Skin epidermis (tissue), 12 donors: Measurements from ENCODE around the gene GPT2.
A peak's percentile ranks its signal among the peaks of the same experiment; 100 is the strongest.

Experiments
- H3K27ac ChIP-seq, 21 experiments: fragments of 200-600 bp; sonication (generic) in 11 of 21; one replicate each; pipeline ENCODE4 v1.5.0; 2020; ENCODE audit warnings: mild to moderate bottlenecking in 3 of 21, inconsistent platforms in 2 of 21, moderate library complexity in 2 of 21
- H3K4me3 ChIP-seq, 7 experiments: fragments of 200-600 bp; sonication (generic) in 2 of 7; one replicate each; pipeline ENCODE4 v1.5.0; 2020; ENCODE audit warnings: inconsistent platforms in 2 of 7, mild to moderate bottlenecking in 2 of 7, moderate library complexity in 1 of 7

Gene GPT2

DNA sequence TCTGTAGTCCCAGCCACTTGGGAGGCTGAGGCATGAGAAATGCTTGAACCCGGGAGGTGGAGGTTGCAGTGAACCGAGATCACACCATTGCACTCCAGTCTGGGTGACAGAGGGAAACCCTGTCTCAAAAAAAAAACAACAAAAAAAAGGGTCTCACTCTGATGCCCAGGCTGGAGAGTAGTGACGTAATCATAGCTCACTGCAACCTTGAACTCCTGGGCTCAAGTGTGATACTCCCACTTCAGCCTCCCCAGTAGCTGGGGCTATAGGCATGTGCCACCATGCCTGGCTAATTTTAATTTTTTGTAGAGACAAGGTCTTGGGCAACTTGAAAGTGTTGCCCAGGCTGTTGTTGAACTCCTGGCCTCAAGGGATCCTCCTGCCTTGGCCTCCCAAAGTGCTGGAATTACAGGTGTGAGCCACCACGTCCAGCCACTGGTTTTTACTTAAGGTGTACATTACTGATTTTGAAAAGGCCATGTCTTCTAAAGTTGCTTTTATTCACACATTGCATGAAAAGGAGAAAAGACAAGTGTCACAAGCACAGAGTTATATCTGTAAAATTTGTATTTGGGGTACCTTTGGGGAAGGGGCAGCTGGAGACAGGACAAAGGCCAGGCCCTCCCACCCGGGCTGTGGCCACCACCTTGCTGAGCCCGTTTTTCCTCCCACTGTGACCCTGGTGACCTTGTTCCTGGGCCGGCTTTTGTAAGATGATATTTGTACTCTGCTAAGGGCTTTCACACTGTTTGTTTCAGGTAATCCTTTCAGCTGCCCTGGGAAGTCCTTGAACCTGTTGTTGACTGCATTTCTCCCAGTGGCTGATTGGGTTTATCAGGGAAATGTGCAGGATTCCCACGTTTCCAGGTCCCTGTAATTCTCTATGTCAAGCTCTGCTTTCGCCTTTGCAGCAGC is 11.5 kb downstream of the GPT2 start:
- no peak overlapping the region for H3K27ac ChIP-seq
- H3K4me3 ChIP-seq: no peak overlapping the region

DNA sequence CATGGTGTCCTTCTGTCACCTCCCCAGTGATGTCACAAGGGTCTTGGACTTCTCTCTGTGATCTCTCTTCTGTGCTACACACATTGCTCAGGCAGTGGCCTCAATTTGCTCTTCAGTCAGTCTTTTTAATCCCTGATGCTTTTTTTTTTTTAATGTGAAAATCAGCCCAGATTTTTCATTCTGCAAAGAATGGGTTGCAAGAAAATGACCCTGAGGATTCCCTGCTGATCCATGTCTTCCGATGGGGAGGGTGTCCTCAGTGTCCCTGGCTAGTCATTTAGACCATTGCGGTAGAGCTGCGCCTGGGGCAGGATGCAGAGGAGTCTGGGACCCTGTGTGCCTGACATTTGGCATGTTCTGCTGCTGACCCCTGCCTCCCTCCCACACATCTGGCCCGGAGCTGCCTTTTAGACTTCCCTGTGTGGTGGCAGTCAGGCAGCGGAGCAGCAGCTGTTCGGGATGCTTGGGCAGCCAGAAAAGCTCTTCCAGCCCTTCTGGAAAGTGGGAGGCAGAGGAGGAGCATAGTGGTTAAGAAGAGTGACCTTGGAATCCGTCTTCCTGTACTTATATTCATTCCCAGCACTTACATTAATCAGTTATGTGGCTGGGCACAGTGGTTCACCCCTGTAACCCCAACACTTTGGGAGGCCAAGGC is 12.3 kb downstream of the GPT2 start:
- H3K4me3 ChIP-seq: no peak overlapping the region
- H3K27ac ChIP-seq: no peak overlapping the region

DNA sequence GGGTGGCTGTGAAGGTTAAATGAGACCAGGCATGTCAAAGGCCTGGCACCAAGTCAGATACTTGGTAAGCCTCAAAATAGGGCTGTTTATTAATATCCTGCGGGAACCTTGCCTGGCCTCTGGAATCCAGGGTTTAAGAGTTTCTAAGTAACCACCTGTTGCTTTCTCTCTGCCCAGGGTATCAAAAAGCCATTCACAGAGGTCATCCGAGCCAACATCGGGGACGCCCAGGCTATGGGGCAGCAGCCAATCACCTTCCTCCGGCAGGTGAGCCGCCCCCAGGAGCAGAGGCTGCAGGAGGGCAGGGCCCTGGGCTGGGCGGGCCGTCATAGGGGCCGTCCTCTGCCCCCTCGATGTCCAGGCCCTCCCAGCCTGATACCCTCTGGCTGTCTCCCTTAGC is 13.3 kb downstream of the GPT2 start:
- Histone ChIP-seq H3K27ac (peak overlapping the region in 4 of 21 experiments; percentile 3 to 34 (median 9)), H3K4me3 (no peak overlapping the region)

DNA sequence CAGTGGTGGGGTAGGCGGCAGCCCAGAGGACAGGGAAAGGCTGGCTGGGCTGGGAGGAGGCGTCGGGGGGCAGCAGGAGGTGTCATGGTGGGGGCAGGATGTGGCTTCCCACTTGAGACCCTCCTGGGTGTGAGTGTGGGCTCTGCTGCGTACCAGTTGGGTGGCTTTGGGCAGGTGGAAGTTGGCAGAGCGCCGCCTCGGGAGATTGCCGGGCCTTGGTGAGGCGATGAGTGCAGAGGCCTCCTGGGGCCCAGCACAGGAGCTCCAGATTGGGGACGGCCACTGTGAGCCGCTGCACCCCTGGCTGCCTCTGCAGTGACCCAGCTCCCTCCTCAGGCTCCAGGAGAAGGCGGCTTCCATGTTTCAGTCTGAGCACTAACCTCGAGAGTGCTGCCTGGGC is 13.8 kb downstream of the GPT2 start:
- Histone ChIP-seq H3K27ac (peak overlapping the region in 3 of 21 experiments; percentile 9 to 34 (median 19)), H3K4me3 (no peak overlapping the region)

DNA sequence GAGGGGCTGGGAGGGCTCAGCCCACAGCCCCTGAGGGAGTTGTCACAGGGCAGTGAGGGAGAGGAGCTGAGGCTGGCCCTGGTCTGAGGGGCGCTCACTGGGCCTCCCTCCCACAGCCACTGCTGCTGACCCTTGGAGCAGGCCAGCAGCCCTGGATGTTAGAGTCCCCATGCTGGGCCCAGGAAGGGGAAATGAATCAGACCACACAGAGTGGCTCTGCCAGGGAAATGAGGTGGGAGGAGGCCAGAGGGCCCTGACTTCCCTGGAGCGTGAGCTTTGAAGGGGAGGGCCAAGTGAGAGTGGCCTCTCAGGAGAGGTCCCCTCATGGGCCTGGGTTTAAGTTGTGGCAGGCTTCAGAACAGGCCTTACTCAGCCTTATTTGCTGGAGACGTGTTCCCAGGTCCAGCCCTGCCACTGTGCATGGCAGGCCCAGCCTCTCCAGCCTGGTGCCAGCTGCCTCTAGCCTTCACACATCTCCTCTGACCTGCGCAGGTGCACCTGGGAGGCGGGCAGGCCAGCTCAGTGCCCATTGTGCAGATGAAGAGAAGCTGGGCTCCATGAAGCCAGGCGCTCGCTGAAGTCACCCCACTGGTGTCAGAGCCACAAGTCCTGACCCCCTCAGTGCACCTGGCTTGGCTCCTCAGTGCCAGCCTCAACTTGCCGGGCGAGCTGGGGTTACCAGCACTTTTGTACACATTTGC is 15.4 kb downstream of the GPT2 start:
- H3K27ac ChIP-seq: peak overlapping the region in 13 of 21 experiments; percentile 20 to 82 (median 63)
- H3K4me3 ChIP-seq: no peak overlapping the region

DNA sequence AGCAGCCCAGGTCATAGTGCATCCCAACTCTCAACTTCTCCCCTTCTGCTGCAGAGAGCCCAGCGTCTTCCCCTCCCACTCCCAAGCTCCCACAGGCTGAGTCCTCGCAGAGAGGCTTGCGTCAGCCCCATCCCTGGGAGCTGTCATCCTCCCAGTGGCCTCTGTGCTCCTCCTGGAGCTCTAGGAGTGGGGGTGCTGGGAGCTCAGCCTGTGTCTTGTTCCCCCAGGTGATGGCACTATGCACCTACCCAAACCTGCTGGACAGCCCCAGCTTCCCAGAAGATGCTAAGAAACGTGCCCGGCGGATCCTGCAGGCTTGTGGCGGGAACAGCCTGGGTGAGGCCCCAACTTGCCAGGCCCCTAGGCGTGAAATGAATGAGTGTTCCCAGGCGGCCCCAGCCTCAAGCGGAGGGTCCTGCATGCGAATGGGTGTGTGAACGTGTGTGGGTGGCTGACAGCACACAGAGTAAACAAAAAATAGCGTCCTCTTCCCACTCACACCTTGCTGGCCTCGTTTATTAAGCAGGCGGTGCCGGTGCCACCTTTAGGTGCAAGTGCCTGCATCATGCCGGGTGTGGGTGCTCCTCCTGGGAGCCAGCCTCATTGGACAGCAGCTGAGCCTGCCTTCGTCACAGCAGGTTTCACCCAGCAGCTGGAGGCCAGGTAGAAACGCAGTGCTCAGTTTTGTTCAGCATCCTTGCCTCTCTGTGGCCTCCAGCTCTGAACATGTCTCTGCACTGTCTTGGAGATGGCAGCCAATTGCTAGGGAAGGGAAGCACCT is 16.5 kb downstream of the GPT2 start:
- peak overlapping the region in 13 of 21 experiments; percentile 6 to 84 (median 69) for H3K27ac ChIP-seq
- H3K4me3 ChIP-seq: no peak overlapping the region

DNA sequence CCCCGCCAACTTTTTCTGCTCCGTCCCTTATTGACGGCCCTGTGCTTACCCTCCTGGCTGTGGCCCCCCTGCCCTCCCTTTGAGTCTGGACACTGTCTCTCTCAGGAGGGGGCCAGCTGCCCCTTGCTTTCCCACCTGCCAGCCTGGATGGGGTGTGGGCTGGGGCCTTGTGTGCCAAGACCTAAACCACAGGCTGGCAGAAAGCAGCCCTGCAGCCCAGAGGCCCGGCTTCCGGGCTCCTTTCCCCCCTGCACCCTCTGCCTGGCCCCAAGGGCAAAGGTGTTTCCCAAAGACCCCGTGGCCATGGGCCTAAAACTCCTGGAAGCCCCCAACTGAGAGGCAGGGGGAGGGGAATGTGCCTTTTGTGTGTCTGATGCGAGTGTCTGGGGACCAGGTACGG is 17.5 kb downstream of the GPT2 start:
- Histone ChIP-seq H3K27ac (peak overlapping the region in 14 of 21 experiments; percentile 8 to 84 (median 64)), H3K4me3 (no peak overlapping the region)

DNA sequence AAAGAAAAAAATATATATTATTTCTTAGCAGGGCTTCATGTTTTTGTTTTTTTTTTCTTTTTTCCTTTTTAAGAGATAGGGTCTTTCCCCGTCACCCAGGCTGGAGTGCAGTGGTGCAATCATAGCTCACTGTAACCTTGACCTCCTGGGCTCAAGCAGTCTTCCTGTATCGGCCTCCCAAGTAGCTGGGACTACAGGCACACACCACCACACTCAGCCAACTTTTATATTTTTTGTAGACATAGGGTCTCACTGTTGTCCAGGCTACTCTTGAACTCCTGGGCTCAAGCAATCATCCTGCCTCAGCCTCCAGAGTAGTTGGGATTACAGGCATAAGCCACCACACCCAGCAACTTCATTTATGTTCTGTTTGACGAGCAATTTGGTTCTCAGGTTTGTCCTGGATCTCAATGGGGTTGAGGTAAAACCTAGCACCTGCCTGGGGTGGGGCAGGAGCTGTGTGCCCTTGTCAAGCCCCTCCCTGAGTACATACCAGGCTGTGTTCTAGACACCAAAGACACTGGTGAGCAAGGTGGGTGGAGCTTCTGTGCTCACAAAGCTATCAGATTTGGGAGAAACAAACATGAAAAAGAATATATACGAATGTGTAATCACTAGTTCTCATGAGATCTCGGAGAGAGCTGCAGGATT is 19.2 kb downstream of the GPT2 start:
- Histone ChIP-seq H3K4me3 (no peak overlapping the region), H3K27ac (peak overlapping the region in 2 of 21 experiments; percentile 25 to 79)

DNA sequence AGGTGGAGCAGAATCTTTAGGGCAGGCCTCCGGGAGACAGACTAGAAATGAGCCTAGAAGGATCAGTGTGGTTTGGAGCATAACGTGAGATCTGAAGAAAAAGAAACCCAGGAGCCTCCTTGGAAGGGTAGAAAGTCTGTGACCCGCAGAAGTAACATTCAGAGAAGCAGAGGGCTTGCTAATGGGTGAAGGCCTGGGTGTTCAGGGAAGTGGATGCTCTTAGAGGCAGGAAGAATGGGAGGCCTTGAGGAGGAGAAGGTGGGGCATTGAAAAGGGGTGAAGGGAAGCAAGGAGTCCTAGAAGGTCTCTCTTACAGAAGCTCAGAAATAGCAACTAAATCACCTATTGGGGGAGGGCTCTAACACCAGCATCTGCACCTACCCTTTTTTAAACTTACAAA is 20.3 kb downstream of the GPT2 start:
- Histone ChIP-seq H3K27ac (peak overlapping the region in 1 of 21 experiments; percentile 16), H3K4me3 (no peak overlapping the region)

DNA sequence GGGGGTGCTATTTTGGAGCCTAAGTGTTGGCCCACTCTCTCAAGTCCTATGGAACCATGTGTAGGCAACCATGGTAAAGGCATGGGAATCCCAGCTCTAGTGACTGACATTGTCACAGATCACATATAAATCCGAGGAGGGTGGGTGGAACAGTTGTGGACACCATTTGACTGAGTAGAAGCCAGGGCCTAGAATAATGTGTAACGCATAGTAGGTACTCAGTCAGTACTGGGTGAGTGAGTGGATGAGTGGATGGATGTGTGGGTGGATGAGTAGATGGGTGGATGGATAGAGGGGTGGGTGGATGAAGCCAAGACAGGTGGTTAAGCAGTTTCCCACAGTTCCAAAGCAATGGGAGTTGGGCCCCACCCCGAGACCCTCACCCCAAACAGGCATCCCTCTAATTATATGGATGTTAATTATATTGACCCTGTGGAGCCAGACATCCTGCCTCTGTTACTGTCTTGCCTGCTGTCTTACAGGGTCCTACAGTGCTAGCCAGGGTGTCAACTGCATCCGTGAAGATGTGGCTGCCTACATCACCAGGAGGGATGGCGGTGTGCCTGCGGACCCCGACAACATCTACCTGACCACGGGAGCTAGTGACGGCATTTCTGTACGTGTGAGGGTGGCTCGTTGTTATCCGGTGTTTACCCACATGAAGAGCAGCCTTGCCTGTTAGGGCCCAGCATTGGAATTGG is 22.3 kb downstream of the GPT2 start:
- no peak overlapping the region for H3K27ac ChIP-seq
- H3K4me3 ChIP-seq: no peak overlapping the region

DNA sequence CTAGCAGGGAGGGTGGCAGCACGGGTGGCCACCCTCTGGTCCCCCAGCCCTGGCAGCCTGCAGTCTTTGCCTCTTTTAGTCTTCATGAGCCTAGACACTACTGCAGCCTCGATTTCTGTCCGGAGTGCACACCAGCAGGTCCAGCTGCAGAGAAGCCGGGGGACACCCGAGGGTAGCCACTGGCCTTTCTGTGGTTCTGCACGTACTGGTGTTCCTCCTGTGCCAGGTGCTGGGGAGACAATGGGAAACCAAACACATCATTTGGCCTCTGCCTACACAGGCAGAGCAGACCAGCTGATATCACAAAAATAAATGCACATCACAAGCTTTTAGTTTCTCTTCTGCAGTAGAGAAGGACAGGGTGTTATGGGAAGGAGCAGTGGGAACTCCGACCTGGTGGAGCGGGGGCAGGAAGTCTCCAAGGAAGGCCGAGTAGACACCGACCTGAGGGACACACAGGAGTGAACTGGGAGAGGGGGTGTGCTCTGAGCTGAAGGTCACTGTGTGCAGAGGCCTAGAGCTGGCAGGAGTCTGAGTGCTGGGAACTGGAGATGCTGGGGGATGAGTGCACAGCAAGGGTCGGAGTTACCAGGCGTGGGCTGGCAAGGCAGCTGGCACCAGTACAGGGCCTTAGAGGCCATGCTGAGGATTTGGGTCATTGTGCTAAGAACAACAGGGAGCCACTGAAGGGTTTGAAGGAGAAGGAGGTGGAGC is 23.1 kb downstream of the GPT2 start:
- no peak overlapping the region for H3K4me3 ChIP-seq
- peak overlapping the region in 2 of 21 experiments; percentile 18 to 31 for H3K27ac ChIP-seq

DNA sequence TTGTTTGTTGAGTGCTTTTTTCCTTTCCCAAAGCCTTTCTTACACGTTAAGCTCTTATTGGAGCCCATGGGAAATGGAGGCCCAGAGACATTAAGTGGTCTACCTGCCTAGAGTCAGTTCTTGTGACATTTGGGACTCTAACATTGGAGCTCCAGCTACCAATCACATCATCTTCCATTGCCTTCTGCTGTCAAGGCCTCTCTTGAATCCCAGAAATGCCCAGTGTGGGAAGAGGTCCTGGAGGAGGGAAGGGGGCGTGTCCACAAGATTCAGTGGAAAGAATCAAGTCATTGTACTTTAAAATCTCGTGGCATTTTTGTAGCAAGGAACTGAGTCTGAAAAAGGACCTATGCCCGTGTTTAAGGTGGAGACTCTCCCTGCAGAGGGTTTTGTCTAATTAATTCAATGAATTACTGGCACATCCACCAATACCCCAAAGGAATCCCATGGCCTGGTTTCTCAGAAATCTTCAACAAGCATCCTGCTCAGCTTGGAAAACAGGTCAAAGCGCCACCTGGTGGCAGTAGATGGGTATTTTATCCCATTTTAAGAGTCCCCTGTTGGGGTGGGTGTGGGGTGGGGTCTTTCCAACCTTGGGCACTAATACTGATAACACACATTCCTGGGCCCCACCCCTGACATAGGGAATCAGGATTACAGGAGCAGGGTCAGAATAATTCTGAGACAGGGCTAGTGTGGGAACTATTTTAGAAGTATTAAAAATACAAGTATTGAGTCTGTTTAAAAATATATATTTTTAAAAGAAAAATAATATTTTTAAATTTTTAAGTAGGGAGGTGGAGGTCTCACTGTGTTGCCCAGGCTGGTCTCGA is 24.6 kb downstream of the GPT2 start:
- H3K27ac ChIP-seq: peak overlapping the region in 4 of 21 experiments; percentile 12 to 53 (median 24)
- no peak overlapping the region for H3K4me3 ChIP-seq

DNA sequence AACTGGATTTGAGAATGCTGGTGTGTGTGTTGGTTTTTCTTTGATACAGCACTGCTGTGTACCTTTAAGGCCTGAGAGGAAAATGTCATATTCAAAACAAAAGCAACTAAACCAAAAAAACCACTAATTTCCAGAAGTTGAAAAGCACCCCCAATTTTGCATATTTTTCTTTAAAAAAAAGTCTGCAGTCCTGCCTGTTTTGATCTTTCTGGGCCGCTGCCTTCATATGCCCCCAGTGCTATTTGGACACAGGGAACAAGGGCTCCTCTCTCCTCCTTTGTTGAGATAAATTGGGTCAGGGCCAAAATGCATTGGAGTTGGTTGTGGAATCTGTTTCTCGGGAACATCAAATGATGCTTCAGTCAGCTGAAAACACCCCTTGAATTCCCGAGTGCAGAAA is 26.9 kb downstream of the GPT2 start:
- H3K27ac ChIP-seq: no peak overlapping the region
- no peak overlapping the region for H3K4me3 ChIP-seq

DNA sequence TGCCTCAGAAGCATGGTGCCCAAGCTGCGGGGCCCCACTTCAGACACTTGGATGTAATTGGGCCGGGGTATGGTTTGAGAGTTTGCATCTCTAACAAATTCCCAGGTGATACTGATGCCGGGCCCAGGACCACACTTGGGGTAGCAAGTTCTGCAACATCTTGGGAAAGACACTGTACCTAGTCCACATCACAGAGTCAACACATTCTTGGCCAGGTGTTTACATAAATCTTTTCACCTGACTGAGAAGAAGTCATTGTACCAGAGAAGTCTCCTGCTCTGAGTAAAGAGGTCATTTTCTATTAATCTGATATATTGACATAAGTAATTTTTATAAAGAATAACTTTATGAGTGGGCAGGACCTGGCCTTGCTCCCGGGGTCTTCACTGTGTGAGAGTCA is 27.5 kb downstream of the GPT2 start:
- H3K27ac ChIP-seq: no peak overlapping the region
- no peak overlapping the region for H3K4me3 ChIP-seq

DNA sequence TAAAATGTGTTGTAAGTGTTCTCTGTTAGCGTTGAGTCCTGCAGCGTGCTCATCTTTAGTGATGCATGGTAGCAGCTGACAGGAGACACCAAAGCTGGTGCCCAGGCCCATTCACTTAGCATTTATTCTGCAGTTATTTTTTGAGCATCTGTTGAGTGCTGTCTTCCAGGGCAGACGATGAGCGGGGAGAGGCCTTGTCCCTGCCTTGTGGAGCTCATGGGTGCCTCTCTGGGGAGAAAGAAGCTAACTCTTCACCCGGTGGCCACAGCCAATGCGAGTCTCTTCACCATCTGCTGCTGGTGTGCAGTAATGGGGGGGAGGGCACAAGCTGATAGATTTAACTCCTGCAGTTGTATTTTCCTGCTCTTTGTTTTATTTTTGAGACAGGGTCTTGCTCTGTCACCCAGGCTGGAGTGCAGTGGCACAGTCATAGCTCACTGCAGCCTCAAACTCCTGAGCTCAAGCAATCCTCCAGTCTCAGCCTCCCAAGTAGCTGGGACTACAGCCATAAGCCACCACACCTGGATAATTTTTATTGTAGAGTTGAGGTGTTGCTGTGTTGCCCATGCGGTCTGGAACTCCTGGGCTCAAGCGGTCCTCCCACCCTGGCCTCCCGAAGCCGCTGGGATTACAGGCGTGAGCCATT is 30.5 kb downstream of the GPT2 start:
- Histone ChIP-seq H3K27ac (no peak overlapping the region), H3K4me3 (no peak overlapping the region)

DNA sequence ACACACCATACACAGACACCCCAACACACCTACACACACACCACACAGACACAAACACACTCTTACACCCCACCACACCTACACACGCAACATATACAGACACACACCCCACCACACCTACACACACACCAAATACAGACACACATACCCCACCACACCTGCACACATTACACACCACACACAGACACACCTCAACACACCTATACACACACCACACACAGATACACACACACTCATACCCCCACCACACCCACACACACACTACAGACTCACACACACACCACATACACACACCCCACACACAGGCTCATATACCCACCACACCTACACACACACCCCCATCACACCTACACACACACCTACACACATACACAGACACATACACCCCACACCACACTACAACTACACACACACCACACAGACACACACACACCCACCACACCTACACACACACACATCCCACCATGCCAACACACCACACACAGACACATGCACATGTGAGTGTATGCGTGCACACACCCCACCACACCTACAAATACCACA is 31.4 kb downstream of the GPT2 start:
- Histone ChIP-seq H3K4me3 (no peak overlapping the region), H3K27ac (no peak overlapping the region)
